Choroid plexus epithelial cell (primary cell): ENCODE results near the gene CLCNKA.
"Not testable (repeated sequence)": the region's sequence is repeated elsewhere in the genome, so short reads cannot be mapped to it uniquely, and the experiment has no call there.

ENCODE experiments used
- DNase-seq: peaks from one replicate; pipeline ENCODE4 v3.0.0-alpha.2; 2010; ENCODE audit warnings: low read depth
- H3K4me3 ChIP-seq: 2 replicates; pipeline ENCODE4 v1.5.1; 2011; ENCODE audit warnings: low read depth, mild to moderate bottlenecking, control low read depth, low read length, moderate library complexity
- CTCF ChIP-seq: conservative IDR thresholded peaks from 2 replicates; pipeline ENCODE4 v1.5.1; 2011; ENCODE audit warnings: low read depth, mild to moderate bottlenecking, control low read depth, inconsistent platforms, low read length, moderate library complexity

CLCNKA gene

GRCh38 chr1:16054598-16055540 is 33.0 kb downstream of the CLCNKA start:
- DNase-seq, result no peak
- H3K4me3 ChIP-seq, result no peak overlapping the region
- TF ChIP-seq CTCF, result no peak

DNA sequence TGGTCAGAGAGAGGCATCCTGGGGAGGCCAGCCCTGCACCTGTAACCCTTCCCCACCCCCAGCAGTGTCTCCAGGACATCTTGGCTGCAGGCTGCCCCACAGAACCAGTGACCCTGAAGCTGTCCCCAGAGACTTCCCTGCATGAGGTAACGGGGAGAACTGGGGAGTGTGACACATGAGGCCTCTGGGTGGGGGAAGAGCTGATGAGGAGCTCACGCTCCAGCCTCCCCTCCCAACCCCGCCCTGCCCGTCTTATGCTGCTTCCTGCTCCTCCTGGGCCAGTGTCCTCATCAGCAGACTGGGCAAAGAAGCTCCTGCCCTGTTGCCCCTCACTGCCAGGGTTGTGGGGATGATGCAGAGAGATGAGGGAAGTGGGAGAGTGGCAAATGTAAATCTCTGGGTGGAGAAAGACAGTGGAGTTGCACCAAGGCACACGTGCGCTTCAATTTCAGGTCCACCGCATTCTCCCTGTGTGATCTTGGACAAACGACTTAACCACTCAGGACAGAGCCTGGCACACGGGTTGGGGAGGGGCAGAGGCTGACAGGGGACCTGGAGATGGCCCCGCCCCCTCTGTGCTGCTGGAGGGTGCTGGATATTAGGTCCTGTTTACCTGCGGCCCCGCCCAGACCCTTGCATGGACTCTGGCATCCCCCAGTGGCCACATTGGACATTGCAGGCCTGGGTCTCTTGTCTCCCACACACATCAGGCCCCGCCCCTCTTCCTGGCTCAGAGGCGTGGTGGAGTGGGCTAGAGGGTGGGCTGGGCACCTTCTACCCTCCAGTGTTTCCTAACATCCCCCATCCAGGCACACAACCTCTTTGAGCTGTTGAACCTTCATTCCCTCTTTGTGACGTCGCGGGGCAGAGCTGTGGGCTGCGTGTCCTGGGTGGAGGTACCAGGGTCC is 34.0 kb downstream of the CLCNKA start:
- H3K4me3 ChIP-seq, result no peak overlapping the region
- peak; percentile 94 for TF ChIP-seq CTCF
- DNase-seq, result peak; percentile 84

- not testable (repeated sequence) for DNase-seq, H3K4me3 ChIP-seq
Measured at GRCh38 chr1:16056521-16056912, 34.7 kb downstream of the CLCNKA start.

- DNase-seq, H3K4me3 ChIP-seq: not testable (repeated sequence)
Measured at GRCh38 chr1:16057314-16057915, 35.6 kb downstream of the CLCNKA start.

GRCh38 chr1:16058394-16059120 is 36.7 kb downstream of the CLCNKA start:
- not testable (repeated sequence) for H3K4me3 ChIP-seq, DNase-seq

- no peak for DNase-seq
- TF ChIP-seq CTCF, result no peak
- H3K4me3 ChIP-seq, result no peak overlapping the region
Measured at GRCh38 chr1:16061266-16061665, 39.4 kb downstream of the CLCNKA start.

DNA sequence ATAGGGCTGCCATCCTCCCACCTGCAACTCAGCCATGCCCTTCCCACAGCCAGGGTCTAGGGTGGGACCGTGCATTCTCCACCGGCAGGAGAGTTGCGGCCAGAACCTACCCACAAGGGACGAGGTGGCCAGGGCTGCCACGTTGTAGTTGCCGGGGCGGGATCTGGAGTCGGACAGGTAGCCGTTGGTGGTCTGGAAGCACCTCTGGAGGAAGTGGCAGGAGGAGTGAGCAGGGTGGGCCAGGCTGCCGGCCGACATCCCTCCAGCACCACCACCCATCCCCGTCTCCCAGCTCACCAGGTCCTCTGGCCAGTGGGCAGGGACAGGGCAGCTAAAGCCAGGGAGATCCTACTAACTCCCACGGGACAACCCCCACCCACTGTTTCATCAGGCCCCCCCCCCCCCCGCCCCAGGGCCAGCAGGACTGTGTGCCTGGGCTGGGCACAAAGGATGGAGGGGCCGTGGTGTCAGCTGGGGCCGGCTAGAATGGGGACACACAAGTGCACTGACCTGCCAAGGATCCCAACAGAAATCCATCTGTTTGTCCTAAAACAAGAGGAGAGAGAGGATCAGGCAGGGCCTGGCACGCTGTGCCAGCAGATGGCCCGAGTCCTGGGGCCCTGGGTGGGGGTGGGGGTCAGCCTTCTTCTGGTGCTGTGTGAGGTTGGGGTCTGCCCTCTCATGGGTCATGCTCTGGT is 40.3 kb downstream of the CLCNKA start:
- not testable (repeated sequence) for H3K4me3 ChIP-seq, DNase-seq

DNA sequence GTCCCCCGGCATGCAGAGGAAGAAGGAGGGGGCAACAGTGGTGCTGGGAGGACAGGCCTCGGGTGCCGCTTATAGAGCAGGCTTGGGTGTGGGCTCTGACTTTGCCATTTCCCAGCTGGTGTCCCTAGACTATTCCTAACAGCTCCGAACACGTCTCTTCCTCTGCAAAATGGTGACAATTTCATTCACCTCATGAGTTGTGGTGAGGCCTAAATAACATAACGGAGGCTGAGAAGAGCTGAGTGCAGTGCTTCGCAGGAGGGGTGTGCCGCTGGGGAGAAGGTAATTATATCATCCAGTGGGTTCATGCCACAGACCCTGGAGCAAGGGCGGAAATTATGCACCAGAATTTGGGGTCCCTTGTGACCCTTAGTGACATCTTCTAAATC is 40.8 kb downstream of the CLCNKA start:
- not testable (repeated sequence) for DNase-seq

DNA sequence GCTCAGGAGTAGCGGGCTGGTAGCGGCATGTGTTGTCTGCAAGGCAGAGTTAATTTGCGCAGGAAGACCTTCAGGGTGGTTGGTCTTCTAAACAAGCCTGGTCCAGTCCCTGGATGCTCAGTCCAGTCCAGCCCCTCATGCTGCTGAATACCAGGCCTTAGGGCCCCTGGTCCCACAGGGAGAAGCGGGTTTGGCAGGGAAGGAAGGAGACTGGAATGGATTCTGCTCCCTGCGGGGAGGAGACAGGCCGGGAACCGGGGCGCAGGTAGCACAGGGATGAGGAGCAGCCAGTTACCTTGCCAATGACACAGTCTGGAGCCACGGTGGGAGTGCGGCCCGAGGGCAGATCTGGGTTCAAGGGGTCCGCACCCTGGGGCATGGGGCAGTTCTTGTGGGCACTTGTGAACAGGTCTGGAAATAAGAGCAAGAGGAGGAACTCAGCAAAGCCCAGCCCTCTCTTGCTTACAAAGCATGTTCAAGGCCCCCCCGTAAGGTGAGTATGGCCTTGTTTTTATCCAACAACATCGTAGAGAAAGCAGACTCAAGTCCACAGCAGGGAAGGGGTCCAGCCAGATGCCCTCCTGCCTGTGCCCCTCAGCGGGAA is 41.5 kb downstream of the CLCNKA start:
- no peak for TF ChIP-seq CTCF
- H3K4me3 ChIP-seq, result no peak overlapping the region
- DNase-seq, result no peak

More for the DNA sequence above, 40.8 kb downstream of the CLCNKA start:
- not testable (repeated sequence) for H3K4me3 ChIP-seq
